ENCODE results near the gene DNALI1. TPM values are rescaled to one million over a fixed set of nuclear protein-coding genes. Genes with fewer than 3 reads are reported as not detected.
"Not testable (repeated sequence)": the region's sequence is repeated elsewhere in the genome, so short reads cannot be mapped to it uniquely, and the experiment has no call there.

DNALI1 gene
- polyA plus RNA-seq, 1 of the 3 experiments (the other 2 are of a cell fraction) = 17.4 TPM

- H3K79me2 ChIP-seq (ENCODE audit: insufficient read depth) = peaks cover 61% of the 10 kb centered on the region
- no peaks in the 10 kb centered on the region for H3K27me3 ChIP-seq (ENCODE audit: insufficient read depth)
- H3K36me3 ChIP-seq (replicated peaks in 1 of 2; ENCODE audit: control insufficient read depth in 1 of 2, insufficient read depth in 2 of 2, low read length in 1 of 2) = peaks cover 55 to 69% of the 10 kb centered on the region in 2 experiments
- ChIA-PET POLR2A (interaction anchor here (0.7 kb wide), 1 partner anchor 23 kb away, joined by 3 read pairs; the partner anchor contains the start of gene MEAF6), CTCF (interaction anchor here (1.2 kb wide), 1 partner anchor 50 kb away, joined by 4 read pairs; no protein-coding TSS in a partner anchor)
- no peak overlapping the region for H3K9ac ChIP-seq
- TF ChIP-seq RAD21 (IDR thresholded peaks at IDR 0.05; ENCODE audit: low read length) = no peak
- H3K27ac ChIP-seq (ENCODE audit: low read depth in 2 of 2, low read length in 1 of 2) = peak overlapping the region in 1 of 2 experiments; percentile 95; a peak in 1 of 4 replicates
- no peak overlapping the region for H3K4me2 ChIP-seq
- 44% methylated on average over 2 of the region's 2 CpGs for WGBS (ENCODE audit: low lambda C conversion rate)
- no peaks in the 10 kb centered on the region for H3K9me2 ChIP-seq
- no peaks in the 10 kb centered on the region for H3K9me3 ChIP-seq
- no peak overlapping the region for H3K4me3 ChIP-seq (ENCODE audit: low read depth in 2 of 2, low read length in 1 of 2)
- 0 out of 4 replicates have a peak, but pooled peaks cover 0 to 3% of the 10 kb centered on the region in 2 experiments for H3K4me1 ChIP-seq (ENCODE audit: control insufficient read depth in 1 of 2, insufficient read depth in 2 of 2, low read depth in 1 of 2, low read length in 1 of 2)
- no peak for DNase-seq
- no peak overlapping the region for H2AFZ ChIP-seq (ENCODE audit: low read depth)
- peaks cover 27% of the 10 kb centered on the region for H3F3A ChIP-seq (replicated peaks; ENCODE audit: insufficient read depth)
- H4K20me1 ChIP-seq (ENCODE audit: insufficient read depth) = no peaks in the 10 kb centered on the region; the same call in 1 of the 2 replicates
Observed at GRCh38 chr1:37537378-37537777, 19.4 kb upstream of the DNALI1 start.

- POLR2A ChIA-PET; DNase-seq; H4K20me1 ChIP-seq (ENCODE audit: insufficient read depth); H3K27ac ChIP-seq (ENCODE audit: low read depth in 2 of 2, low read length in 1 of 2); H3K27me3 ChIP-seq (ENCODE audit: insufficient read depth); H3K9ac ChIP-seq; H3K9me3 ChIP-seq; H3K4me1 ChIP-seq (ENCODE audit: control insufficient read depth in 1 of 2, insufficient read depth in 2 of 2, low read depth in 1 of 2, low read length in 1 of 2); H2AFZ ChIP-seq (ENCODE audit: low read depth); H3K4me3 ChIP-seq (ENCODE audit: low read depth in 2 of 2, low read length in 1 of 2); H3K4me2 ChIP-seq; H3K9me2 ChIP-seq: not testable (repeated sequence)
- WGBS (ENCODE audit: low lambda C conversion rate) = 94% methylated on average over 10 of the region's 10 CpGs
- H3K79me2 ChIP-seq (ENCODE audit: insufficient read depth) = peaks cover 70% of the 10 kb centered on the region
- H3K36me3 ChIP-seq (replicated peaks in 1 of 2; ENCODE audit: control insufficient read depth in 1 of 2, insufficient read depth in 2 of 2, low read length in 1 of 2) = peaks cover 60 to 65% of the 10 kb centered on the region in 2 experiments
- CTCF ChIA-PET = interaction anchor here (0.9 to 1.6 kb wide), 3 partner anchors 12 to 52 kb away, joined by 3 read pairs; no protein-coding TSS in a partner anchor
- H3F3A ChIP-seq (replicated peaks; ENCODE audit: insufficient read depth) = peaks cover 25% of the 10 kb centered on the region
Observed at GRCh38 chr1:37539154-37539553, 17.6 kb upstream of the DNALI1 start.

- Histone ChIP-seq H3K27me3 (ENCODE audit: insufficient read depth) (no peaks in the 10 kb centered on the region), H3K4me2 (no peak overlapping the region), H3K9me3 (no peaks in the 10 kb centered on the region), H2AFZ (ENCODE audit: low read depth) (no peak overlapping the region), H3K79me2 (ENCODE audit: insufficient read depth) (peaks cover 80% of the 10 kb centered on the region), H3K9ac (no peak overlapping the region), H3K9me2 (no peaks in the 10 kb centered on the region), H3K4me1 (ENCODE audit: control insufficient read depth in 1 of 2, insufficient read depth in 2 of 2, low read depth in 1 of 2, low read length in 1 of 2) (no peaks in the 10 kb centered on the region), H3K27ac (ENCODE audit: low read depth in 2 of 2, low read length in 1 of 2) (no peak overlapping the region), H4K20me1 (ENCODE audit: insufficient read depth) (no peaks in the 10 kb centered on the region; the same call in 1 of the 2 replicates), H3K36me3 (replicated peaks in 1 of 2; ENCODE audit: control insufficient read depth in 1 of 2, insufficient read depth in 2 of 2, low read length in 1 of 2) (peaks cover 67 to 71% of the 10 kb centered on the region in 2 experiments), H3K4me3 (ENCODE audit: low read depth in 2 of 2, low read length in 1 of 2) (no peak overlapping the region), H3F3A (replicated peaks; ENCODE audit: insufficient read depth) (peaks cover 17% of the 10 kb centered on the region)
- CTCF ChIA-PET = interaction anchor here (1.0 to 1.6 kb wide), 3 partner anchors 11 to 964 kb away, joined by 3 read pairs; no protein-coding TSS in a partner anchor
- DNase-seq = no peak
- TF ChIP-seq FOXM1 (IDR thresholded peaks at IDR 0.05; ENCODE audit: low read depth) (no peak), USF1 (IDR thresholded peaks at IDR 0.05; ENCODE audit: borderline replicate concordance, low read depth) (no peak), EP300 (IDR thresholded peaks at IDR 0.05; ENCODE audit: borderline replicate concordance in 1 of 2, low read depth in 1 of 2, low read length in 1 of 2) (no peak), CHD2 (IDR thresholded peaks at IDR 0.05; ENCODE audit: low read length, partially characterized antibody) (no peak), TEAD4 (IDR thresholded peaks at IDR 0.05; ENCODE audit: borderline replicate concordance, insufficient read depth) (no peak), MAX (IDR thresholded peaks at IDR 0.05; ENCODE audit: low read depth) (no peak), TAF1 (IDR thresholded peaks at IDR 0.05; ENCODE audit: borderline replicate concordance, low read depth, low read length) (no peak)
- 96% methylated on average over 30 of the region's 30 CpGs for WGBS (ENCODE audit: low lambda C conversion rate)
- POLR2A ChIA-PET = no interaction called here
Observed at GRCh38 chr1:37540036-37540785, 16.5 kb upstream of the DNALI1 start.

Data from SK-N-SH (cell line).